Kidney (tissue), 14 donors: ENCODE data around the gene ASTN2. TPM values are rescaled to one million over a fixed set of nuclear protein-coding genes. Genes with fewer than 3 reads are reported as not detected.

Experiments
- DNase-seq, 5 donors: peaks; one replicate each; pipeline ENCODE4 v3.0.0-alpha.2; 2013 to 2020
- FAIRE-seq: peaks from 2 replicates; lab custom pipeline; 2012; peaks lifted over from hg19 to GRCh38; lab: Jason Lieb, UNC
- H3K27ac ChIP-seq, 2 donors: one replicate each; pipeline ENCODE4 v1.7.0; 2013; ENCODE audit warnings: low read depth in 2 of 2, low read length in 2 of 2, inconsistent platforms in 1 of 2
- H3K27me3 ChIP-seq: one replicate; pipeline ENCODE4 v1.7.1; 2013; ENCODE audit warnings: low read length, inconsistent platforms; ENCODE audit not compliant: control insufficient read depth, insufficient read depth
- H3K36me3 ChIP-seq, 3 donors: one replicate each; pipeline versions ENCODE4 v1.7.0 to v1.7.1; 2013; ENCODE audit warnings: low read length in 3 of 3, control low read depth in 1 of 3, inconsistent platforms in 1 of 3; ENCODE audit not compliant: insufficient read depth in 3 of 3, control insufficient read depth in 2 of 3
- H3K4me1 ChIP-seq, 3 donors: one replicate each; pipeline versions ENCODE4 v1.7.0 to v1.7.1; 2013; ENCODE audit warnings: low read length in 3 of 3, inconsistent platforms in 1 of 3, low read depth in 1 of 3; ENCODE audit not compliant: control insufficient read depth in 2 of 3, insufficient read depth in 2 of 3
- H3K4me3 ChIP-seq, 3 donors: one replicate each; pipeline versions ENCODE4 v1.7.0 to v1.8.1; 2013; ENCODE audit warnings: low read length in 3 of 3, control low read depth in 1 of 3, inconsistent platforms in 1 of 3
- H3K9ac ChIP-seq, 3 donors: one replicate each; pipeline versions ENCODE4 v1.7.0 to v1.7.1; 2013; ENCODE audit warnings: low read length in 3 of 3, control low read depth in 1 of 3, inconsistent platforms in 1 of 3
- H3K9me3 ChIP-seq, 3 donors: one replicate each; pipeline versions ENCODE4 v1.7.0 to v1.7.1; 2013; ENCODE audit warnings: low read length in 3 of 3, control low read depth in 1 of 3, inconsistent platforms in 1 of 3; ENCODE audit not compliant: control insufficient read depth in 2 of 3, insufficient read depth in 1 of 3
- CTCF ChIP-seq: IDR thresholded peaks from 3 replicates; pipeline ENCODE4 v1.5.1; 2012; ENCODE audit warnings: mild to moderate bottlenecking, moderate library complexity, borderline replicate concordance; ENCODE audit not compliant: insufficient read depth; ENCODE audit errors: extremely low read depth
- intact Hi-C: fragments of 100-400 bp; cut with DNase I; formaldehyde crosslinking; loops from one replicate; pipeline ENCODE4 v1.11.1; 2022
- polyA plus RNA-seq: library from polyadenylated mRNA; stranded (reverse); fragments of 350-450 nt; fragmentation: Illumina TruSeq; extraction: RNeasy Lipid Tissue Mini Kit (QIAGEN cat#74804); gene quantifications from one replicate; pipeline ENCODE4 v1.2.3, GENCODE V29; 2014; ENCODE audit warnings: low read depth, low replicate concordance; ENCODE audit not compliant: insufficient read depth
- total RNA-seq: library from RNA; stranded (reverse); fragmentation: NEBNext Ultra II Directional; extraction: Animal tissue kit (Norgen Biotek cat#: 25700); gene quantifications from one replicate; pipeline ENCODE4 v1.2.1, GENCODE V29; 2021
- donor health status: control.
- donor health status: control.
- donor health status: control.
- donor health status: control.
- donor health status: control.
- donor health status: DM: yes; HTN: yes; CAD: no.
- donor health status: Normal renal cell carcinoma (clear cell type).

ASTN2 gene
- total and polyA plus RNA-seq, 2 donors from 2014 or later, result 7.6 to 11.5 TPM

GRCh38 chr9:117317192-117317591 is 97.7 kb downstream of the ASTN2 start:
- no peaks in the 10 kb centered on the region for H3K36me3 ChIP-seq
- no peaks in the 10 kb centered on the region for H3K4me1 ChIP-seq
- H3K9ac ChIP-seq, result no peak overlapping the region
- no peaks in the 10 kb centered on the region for H3K27me3 ChIP-seq
- no peak for TF ChIP-seq CTCF
- intact Hi-C loops, result no loop called here
- H3K4me3 ChIP-seq, result no peak overlapping the region
- no peaks in the 10 kb centered on the region for H3K9me3 ChIP-seq
- DNase-seq (no peak), FAIRE-seq (no peak)
- H3K27ac ChIP-seq, result no peak overlapping the region

- Histone ChIP-seq H3K27me3 (no peaks in the 10 kb centered on the region), H3K27ac (no peak overlapping the region), H3K9ac (no peak overlapping the region), H3K36me3 (no peaks in the 10 kb centered on the region), H3K4me3 (no peak overlapping the region), H3K4me1 (no peaks in the 10 kb centered on the region), H3K9me3 (no peaks in the 10 kb centered on the region)
- no peak for DNase-seq
- TF ChIP-seq CTCF, result no peak
- intact Hi-C loops, result no loop called here
- no peak for FAIRE-seq
These were observed 99.6 kb downstream of the ASTN2 start for GRCh38 chr9:117315236-117315635.

- Histone ChIP-seq H3K9me3 (no peaks in the 10 kb centered on the region), H3K36me3 (no peaks in the 10 kb centered on the region), H3K4me1 (no peaks in the 10 kb centered on the region), H3K27ac (no peak overlapping the region), H3K27me3 (no peaks in the 10 kb centered on the region), H3K4me3 (no peak overlapping the region), H3K9ac (no peak overlapping the region)
- no peak for FAIRE-seq
- no peak for TF ChIP-seq CTCF
- intact Hi-C loops, result no loop called here
- DNase-seq, result no peak
These were observed 100.9 kb downstream of the ASTN2 start for GRCh38 chr9:117313989-117314388.

GRCh38 chr9:117307701-117308100 is 107.2 kb downstream of the ASTN2 start:
- no peaks in the 10 kb centered on the region for H3K27me3 ChIP-seq
- intact Hi-C loops, result no loop called here
- TF ChIP-seq CTCF, result no peak
- H3K9me3 ChIP-seq, result no peaks in the 10 kb centered on the region
- no peaks in the 10 kb centered on the region for H3K36me3 ChIP-seq
- H3K4me1 ChIP-seq, result no peaks in the 10 kb centered on the region
- FAIRE-seq (no peak), DNase-seq (no peak)
- no peak overlapping the region for H3K9ac ChIP-seq
- no peak overlapping the region for H3K27ac ChIP-seq
- no peak overlapping the region for H3K4me3 ChIP-seq
